GM19397 (cell line): Measurements from ENCODE around the gene KCNH6.

Experiments used
- ATAC-seq: cut with Tn5 transposase; IDR thresholded peaks from one replicate; pipeline ENCODE4 v1.9.1; 2021; ENCODE audit warnings: mild to moderate bottlenecking, moderate library complexity; ENCODE audit not compliant: unreplicated experiment

Gene KCNH6

GRCh38 chr17:63523253-63523855, at the start of gene KCNH6:
KCNH6 (plus strand) TSS chr17:63523358; CDS start chr17:63523414, 56 bp downstream.
- ATAC-seq = no peak

- ATAC-seq = no peak
Measured at GRCh38 chr17:63474174-63474573, 49.0 kb upstream of the KCNH6 start.

GRCh38 chr17:63474586-63475460, 48.3 kb upstream of the KCNH6 start:
- no peak for ATAC-seq

GRCh38 chr17:63475491-63476412, 47.4 kb upstream of the KCNH6 start:
- no peak for ATAC-seq

GRCh38 chr17:63476459-63476853, 46.7 kb upstream of the KCNH6 start:
- no peak for ATAC-seq

GRCh38 chr17:63476854-63477479, 46.2 kb upstream of the KCNH6 start, which contains the start of gene ACE:
ACE (plus strand) TSS chr17:63477061; CDS start chr17:63477095, 34 bp downstream.
- no peak for ATAC-seq

GRCh38 chr17:63477480-63478440, 45.4 kb upstream of the KCNH6 start:
- no peak for ATAC-seq

- no peak for ATAC-seq
Measured at GRCh38 chr17:63478814-63479494, 44.2 kb upstream of the KCNH6 start.

GRCh38 chr17:63479495-63480184, 43.5 kb upstream of the KCNH6 start:
- ATAC-seq = no peak

- ATAC-seq = no peak
Measured at GRCh38 chr17:63480192-63480784, 42.9 kb upstream of the KCNH6 start.

- ATAC-seq = no peak
Measured at GRCh38 chr17:63480826-63481487, 42.2 kb upstream of the KCNH6 start.

GRCh38 chr17:63481488-63481870, 41.7 kb upstream of the KCNH6 start:
- no peak for ATAC-seq

- no peak for ATAC-seq
Measured at GRCh38 chr17:63482509-63482908, 40.6 kb upstream of the KCNH6 start.

GRCh38 chr17:63483038-63483437, 40.1 kb upstream of the KCNH6 start:
- no peak for ATAC-seq

GRCh38 chr17:63483655-63484575, 39.2 kb upstream of the KCNH6 start:
- no peak for ATAC-seq

GRCh38 chr17:63486317-63487013, 36.7 kb upstream of the KCNH6 start:
- ATAC-seq = no peak
